ENCODE measurements around the gene SMAD4. TPM values are rescaled to one million over a fixed set of nuclear protein-coding genes. Genes with fewer than 3 reads are reported as not detected.

The SMAD4 gene
- total RNA-seq, 2 donors from 2014 or later, result 132 to 133 TPM

GRCh38 chr18:51069885-51070284, 39.9 kb downstream of the SMAD4 start:
- Histone ChIP-seq H3K4me1 (ENCODE audit: control insufficient read depth, insufficient read depth, low read length) (no peaks in the 10 kb centered on the region), H3K9me3 (ENCODE audit: control insufficient read depth, low read length) (no peaks in the 10 kb centered on the region), H3K36me3 (ENCODE audit: control insufficient read depth, insufficient read depth, low read length) (peaks cover 85% of the 10 kb centered on the region), H3K27ac (ENCODE audit: low read depth, low read length) (no peak overlapping the region), H3K4me3 (ENCODE audit: low read length) (no peak overlapping the region), H3K9ac (ENCODE audit: extremely low read depth, low read length, poor library complexity, severe bottlenecking) (no peak overlapping the region), H3K27me3 (ENCODE audit: control insufficient read depth, insufficient read depth, low read length, poor library complexity, severe bottlenecking) (no peaks in the 10 kb centered on the region)
- no peak overlapping the region for H3K27ac Mint-ChIP-seq
- 83 to 100% methylated on average over 1 of the region's 1 CpG for WGBS, 2 experiments (ENCODE audit: insufficient coverage in 1 of 2, insufficient read length in 1 of 2)
- no peaks in the 10 kb centered on the region for H3K27me3 Mint-ChIP-seq (ENCODE audit: insufficient read depth)
- H3K4me1 Mint-ChIP-seq, result no peaks in the 10 kb centered on the region
- H3K9me3 Mint-ChIP-seq, result no peaks in the 10 kb centered on the region
- H3K36me3 Mint-ChIP-seq (ENCODE audit: low read depth), result peaks cover 66% of the 10 kb centered on the region
- H3K4me3 Mint-ChIP-seq, result no peak overlapping the region
- no peak for TF ChIP-seq CTCF (conservative IDR thresholded peaks at IDR 0.05)
- DNase-seq, result no peak

- peaks cover 63% of the 10 kb centered on the region for H3K36me3 Mint-ChIP-seq (ENCODE audit: low read depth)
- no peak overlapping the region for H3K9ac ChIP-seq (ENCODE audit: extremely low read depth, low read length, poor library complexity, severe bottlenecking)
- H3K4me3 Mint-ChIP-seq, result no peak overlapping the region
Measured at GRCh38 chr18:51070545-51070944, 40.5 kb downstream of the SMAD4 start.

GRCh38 chr18:51072586-51073313, 42.7 kb downstream of the SMAD4 start:
- Mint-ChIP-seq H3K9me3 (no peaks in the 10 kb centered on the region), H3K36me3 (ENCODE audit: low read depth) (peaks cover 69% of the 10 kb centered on the region), H3K4me1 (no peaks in the 10 kb centered on the region), H3K27me3 (ENCODE audit: insufficient read depth) (no peaks in the 10 kb centered on the region), H3K27ac (no peak overlapping the region), H3K4me3 (no peak overlapping the region)
- 94 to 95% methylated on average over 4 to 5 of the region's 6 CpGs for WGBS, 2 experiments (ENCODE audit: insufficient coverage in 1 of 2, insufficient read length in 1 of 2)
- no peaks in the 10 kb centered on the region for H3K4me1 ChIP-seq (ENCODE audit: control insufficient read depth, insufficient read depth, low read length)
- no peak for TF ChIP-seq CTCF (conservative IDR thresholded peaks at IDR 0.05)
- no peaks in the 10 kb centered on the region for H3K27me3 ChIP-seq (ENCODE audit: control insufficient read depth, insufficient read depth, low read length, poor library complexity, severe bottlenecking)
- H3K9ac ChIP-seq (ENCODE audit: extremely low read depth, low read length, poor library complexity, severe bottlenecking), result no peak overlapping the region
- H3K4me3 ChIP-seq (ENCODE audit: low read length), result no peak overlapping the region
- H3K27ac ChIP-seq (ENCODE audit: low read depth, low read length), result no peak overlapping the region
- no peak for DNase-seq
- peaks cover 78% of the 10 kb centered on the region for H3K36me3 ChIP-seq (ENCODE audit: control insufficient read depth, insufficient read depth, low read length)
- no peaks in the 10 kb centered on the region for H3K9me3 ChIP-seq (ENCODE audit: control insufficient read depth, low read length)

More at GRCh38 chr18:51070545-51070944, 40.5 kb downstream of the SMAD4 start:
- H3K27ac Mint-ChIP-seq, result no peak overlapping the region
- no peaks in the 10 kb centered on the region for H3K4me1 Mint-ChIP-seq
- no peaks in the 10 kb centered on the region for H3K4me1 ChIP-seq (ENCODE audit: control insufficient read depth, insufficient read depth, low read length)
- H3K4me3 ChIP-seq (ENCODE audit: low read length), result no peak overlapping the region
- no peaks in the 10 kb centered on the region for H3K9me3 ChIP-seq (ENCODE audit: control insufficient read depth, low read length)
- H3K27me3 Mint-ChIP-seq (ENCODE audit: insufficient read depth), result no peaks in the 10 kb centered on the region
- H3K9me3 Mint-ChIP-seq, result no peaks in the 10 kb centered on the region
- 93 to 100% methylated on average over 2 of the region's 2 CpGs for WGBS, 2 experiments (ENCODE audit: insufficient coverage in 1 of 2, insufficient read length in 1 of 2)
- H3K27ac ChIP-seq (ENCODE audit: low read depth, low read length), result no peak overlapping the region
- H3K27me3 ChIP-seq (ENCODE audit: control insufficient read depth, insufficient read depth, low read length, poor library complexity, severe bottlenecking), result no peaks in the 10 kb centered on the region
- no peak for TF ChIP-seq CTCF (conservative IDR thresholded peaks at IDR 0.05)
- H3K36me3 ChIP-seq (ENCODE audit: control insufficient read depth, insufficient read depth, low read length), result peaks cover 78% of the 10 kb centered on the region
- DNase-seq, result no peak
